Transverse colon (tissue), 4 donors: ENCODE data around the gene BCL6.

ENCODE experiments used
- CTCF ChIP-seq, 5 experiments: fragments of 200-600 bp in 3 of 5; fragments of 450-650 bp in 2 of 5; sonication (generic) in 3 of 5; IDR thresholded peaks; 1 replicate in 2 of 5; 2 replicates in 3 of 5; pipeline ENCODE4 v1.5.1; 2016 to 2017; ENCODE audit warnings: antibody characterized with exemption in 5 of 5, inconsistent platforms in 3 of 5, mild to moderate bottlenecking in 2 of 5, moderate library complexity in 1 of 5
- EP300 ChIP-seq: sonication (generic); formaldehyde crosslinking; IDR thresholded peaks from one replicate; pipeline ENCODE4 v1.6.1; 2017; ENCODE audit warnings: antibody characterized with exemption, low read depth
- POLR2A ChIP-seq: fragments of 450-650 bp; IDR thresholded peaks from one replicate; pipeline ENCODE4 v1.6.1; 2016; ENCODE audit warnings: antibody characterized with exemption, mild to moderate bottlenecking, moderate library complexity
- POLR2AphosphoS5 ChIP-seq, 3 donors: sonication (generic); formaldehyde crosslinking; IDR thresholded peaks; one replicate each; pipeline ENCODE4 v1.6.1; 2016; ENCODE audit warnings: antibody characterized with exemption in 3 of 3

- TF ChIP-seq CTCF (IDR thresholded peaks at IDR 0.05) (no peak), POLR2AphosphoS5 (IDR thresholded peaks at IDR 0.05) (no peak), POLR2A (no peak), EP300 (no peak)
These were observed 58.5 kb downstream of the BCL6 start for GRCh38 chr3:187686621-187687273.
